Progenitor cell of endocrine pancreas (in vitro differentiated cells): Measurements from ENCODE around the gene PHLDB1. TPM values are rescaled to one million over a fixed set of nuclear protein-coding genes. Genes with fewer than 3 reads are reported as not detected.

Experiments used
- DNase-seq: peaks from one replicate; pipeline ENCODE4 v3.0.0; 2021; ENCODE audit warnings: low spot score; ENCODE audit not compliant: unreplicated experiment
- H3K27ac Mint-ChIP-seq: 2 replicates; pipeline ENCODE4 v1.8.0; 2021; ENCODE audit warnings: mild to moderate bottlenecking, moderate library complexity, mixed read lengths
- H3K27me3 Mint-ChIP-seq: 2 replicates; pipeline ENCODE4 v1.8.0; 2021; ENCODE audit warnings: mixed read lengths
- H3K36me3 Mint-ChIP-seq: 2 replicates; pipeline ENCODE4 v1.8.0; 2022; ENCODE audit warnings: mixed read lengths; ENCODE audit not compliant: insufficient read depth
- H3K4me1 Mint-ChIP-seq: 2 replicates; pipeline ENCODE4 v1.8.0; 2021; ENCODE audit warnings: low read depth, mixed read lengths
- H3K4me3 Mint-ChIP-seq: 2 replicates; pipeline ENCODE4 v1.8.0; 2021; ENCODE audit warnings: low read depth, mild to moderate bottlenecking, moderate library complexity, mixed read lengths
- H3K9me3 Mint-ChIP-seq: 2 replicates; pipeline ENCODE4 v1.8.0; 2021; ENCODE audit warnings: low read depth, mixed read lengths
- CTCF ChIP-seq: fragments of 200-600 bp; sonication (generic); IDR thresholded peaks from one replicate; pipeline ENCODE4 v1.5.0; 2021; ENCODE audit warnings: antibody characterized with exemption, mild to moderate bottlenecking; ENCODE audit not compliant: unreplicated experiment
- total RNA-seq: library from RNA; stranded (reverse); gene quantifications from 2 replicates; pipeline ENCODE4 v1.2.1, GENCODE V29; 2021

Gene PHLDB1
- total RNA-seq, 1 donor from 2014 or later, result 110 TPM

- no peak overlapping the region for H3K27ac Mint-ChIP-seq
- no peak for TF ChIP-seq CTCF
- no peak for DNase-seq
- no peak overlapping the region for H3K4me3 Mint-ChIP-seq
- no peaks in the 10 kb centered on the region for H3K9me3 Mint-ChIP-seq
- no peaks in the 10 kb centered on the region for H3K27me3 Mint-ChIP-seq
- H3K4me1 Mint-ChIP-seq, result peaks cover 53% of the 10 kb centered on the region
- H3K36me3 Mint-ChIP-seq, result peaks cover 4% of the 10 kb centered on the region
Measured at GRCh38 chr11:118618991-118619375, 11.6 kb downstream of the PHLDB1 start.

- Mint-ChIP-seq H3K9me3 (no peaks in the 10 kb centered on the region), H3K4me1 (peaks cover 52% of the 10 kb centered on the region), H3K4me3 (peak overlapping the region; percentile 57), H3K27ac (peak overlapping the region; percentile 46), H3K27me3 (no peaks in the 10 kb centered on the region), H3K36me3 (peaks cover 4% of the 10 kb centered on the region)
- TF ChIP-seq CTCF, result no peak
- no peak for DNase-seq
Measured at GRCh38 chr11:118619444-118620197, 12.2 kb downstream of the PHLDB1 start.

GRCh38 chr11:118620529-118621070 is 13.2 kb downstream of the PHLDB1 start:
- Mint-ChIP-seq H3K36me3 (peaks cover 4% of the 10 kb centered on the region), H3K9me3 (no peaks in the 10 kb centered on the region), H3K27ac (peak overlapping the region; percentile 88), H3K27me3 (no peaks in the 10 kb centered on the region), H3K4me1 (peaks cover 42% of the 10 kb centered on the region), H3K4me3 (peak overlapping the region; percentile 84)
- no peak for TF ChIP-seq CTCF
- DNase-seq, result no peak

- no peak for TF ChIP-seq CTCF
- Mint-ChIP-seq H3K27me3 (no peaks in the 10 kb centered on the region), H3K36me3 (peaks cover 3% of the 10 kb centered on the region), H3K4me3 (peak overlapping the region; percentile 84), H3K4me1 (peaks cover 37% of the 10 kb centered on the region), H3K27ac (peak overlapping the region; percentile 88), H3K9me3 (no peaks in the 10 kb centered on the region)
- peak; percentile 70 for DNase-seq
Measured at GRCh38 chr11:118621071-118621783, 13.8 kb downstream of the PHLDB1 start.

- Mint-ChIP-seq H3K9me3 (no peaks in the 10 kb centered on the region), H3K27me3 (no peaks in the 10 kb centered on the region), H3K4me1 (peaks cover 34% of the 10 kb centered on the region), H3K4me3 (peak overlapping the region; percentile 84), H3K27ac (peak overlapping the region; percentile 85), H3K36me3 (peaks cover 2% of the 10 kb centered on the region)
- no peak for TF ChIP-seq CTCF
- DNase-seq, result no peak
Measured at GRCh38 chr11:118621784-118622375, 14.5 kb downstream of the PHLDB1 start.
